GM19328 (cell line): Measurements from ENCODE around the gene PPM1A.

ENCODE experiments used
- ATAC-seq: cut with Tn5 transposase; IDR thresholded peaks from one replicate; pipeline ENCODE4 v1.9.1; 2021; ENCODE audit warnings: mild to moderate bottlenecking, moderate library complexity; ENCODE audit not compliant: unreplicated experiment

PPM1A gene

DNA sequence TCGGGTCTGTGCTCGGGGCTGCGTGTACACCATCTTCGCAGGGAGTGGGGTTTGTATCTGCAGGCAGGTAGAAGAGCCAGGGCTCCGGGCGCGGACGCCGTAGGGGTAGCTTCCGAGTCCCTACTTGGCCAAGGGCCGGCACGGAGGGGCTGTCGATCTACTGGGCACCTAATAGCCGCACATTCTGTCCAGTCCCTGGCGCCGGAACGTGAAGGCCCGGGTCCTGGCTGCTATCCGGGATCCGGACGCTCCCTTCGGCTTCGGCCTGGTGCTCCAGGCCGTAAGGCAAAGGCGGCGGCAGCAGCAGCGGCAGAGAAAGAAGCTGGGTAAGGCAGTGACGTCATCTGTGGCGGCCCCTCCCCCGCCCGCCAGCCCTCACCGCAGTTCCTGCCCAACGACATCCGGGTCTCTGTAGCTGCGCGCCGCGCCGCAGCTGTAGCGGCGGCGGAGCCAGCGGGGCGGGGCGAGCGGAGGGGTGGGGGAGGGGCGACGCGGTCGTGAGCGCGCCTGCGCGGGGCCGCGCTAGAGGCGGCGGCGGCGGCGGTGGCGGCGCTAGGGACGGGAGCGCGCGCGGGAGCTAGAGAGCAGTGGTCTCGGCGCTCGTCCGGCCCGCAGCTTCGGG, at the start of gene PPM1A:
Gene PPM1A, plus strand, starts transcription at position 525 of the 622 bp plus-strand sequence. CDS start 33,483 bp downstream, outside the sequence.
- peak; percentile 64 for ATAC-seq

DNA sequence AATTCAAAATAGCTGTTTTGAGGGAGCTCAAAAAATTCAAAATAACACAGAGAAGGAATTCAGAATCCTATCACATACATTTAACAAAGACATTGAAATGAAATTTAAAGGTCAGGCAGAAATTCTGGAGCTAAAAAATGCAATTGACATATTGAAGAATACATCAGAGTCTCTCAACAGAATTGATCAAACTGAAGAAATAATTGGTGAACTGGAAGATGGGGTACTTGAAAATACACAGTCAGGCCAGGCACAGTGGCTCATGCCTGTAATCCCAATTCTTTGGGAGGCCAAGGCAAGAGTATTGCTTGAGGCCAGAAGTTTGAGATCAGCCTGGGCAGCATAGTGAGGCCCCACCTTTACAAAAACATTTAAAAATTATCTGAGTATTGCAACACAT, 49.7 kb upstream of the PPM1A start:
- no peak for ATAC-seq

DNA sequence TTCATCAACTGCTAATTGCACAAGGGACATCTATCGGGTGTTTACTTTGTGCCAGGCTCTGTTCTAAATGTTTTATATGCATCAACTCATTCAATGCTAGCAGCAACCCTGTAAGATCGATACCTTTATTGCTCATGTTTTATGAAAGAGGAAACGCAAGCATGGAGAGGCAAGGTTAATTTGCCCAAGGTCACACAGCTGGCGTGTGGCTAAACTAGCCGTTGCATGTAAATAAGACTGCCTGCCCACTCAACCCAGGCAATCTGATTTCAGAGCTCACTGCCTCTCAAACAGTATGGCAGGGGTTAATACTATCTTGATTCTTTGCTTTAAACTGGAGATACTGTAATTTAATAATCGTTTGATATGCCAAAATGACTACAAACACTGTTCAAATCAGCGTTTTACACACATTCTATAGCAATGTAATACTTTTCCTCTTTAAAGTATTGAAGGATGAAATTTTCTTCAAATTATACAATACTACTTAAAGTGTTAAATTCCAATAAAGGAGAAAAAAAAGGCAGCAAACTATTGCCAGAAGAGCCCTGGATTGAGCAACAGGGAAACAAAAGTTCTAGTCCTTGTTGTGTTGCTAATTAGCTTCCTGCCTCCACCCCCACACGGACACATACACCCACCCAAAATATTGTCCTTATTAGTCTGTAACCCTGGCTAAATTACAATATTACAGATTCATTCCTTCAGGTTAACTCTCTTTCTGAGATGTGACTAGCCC, 44.7 kb upstream of the PPM1A start:
- peak; percentile 62 for ATAC-seq

DNA sequence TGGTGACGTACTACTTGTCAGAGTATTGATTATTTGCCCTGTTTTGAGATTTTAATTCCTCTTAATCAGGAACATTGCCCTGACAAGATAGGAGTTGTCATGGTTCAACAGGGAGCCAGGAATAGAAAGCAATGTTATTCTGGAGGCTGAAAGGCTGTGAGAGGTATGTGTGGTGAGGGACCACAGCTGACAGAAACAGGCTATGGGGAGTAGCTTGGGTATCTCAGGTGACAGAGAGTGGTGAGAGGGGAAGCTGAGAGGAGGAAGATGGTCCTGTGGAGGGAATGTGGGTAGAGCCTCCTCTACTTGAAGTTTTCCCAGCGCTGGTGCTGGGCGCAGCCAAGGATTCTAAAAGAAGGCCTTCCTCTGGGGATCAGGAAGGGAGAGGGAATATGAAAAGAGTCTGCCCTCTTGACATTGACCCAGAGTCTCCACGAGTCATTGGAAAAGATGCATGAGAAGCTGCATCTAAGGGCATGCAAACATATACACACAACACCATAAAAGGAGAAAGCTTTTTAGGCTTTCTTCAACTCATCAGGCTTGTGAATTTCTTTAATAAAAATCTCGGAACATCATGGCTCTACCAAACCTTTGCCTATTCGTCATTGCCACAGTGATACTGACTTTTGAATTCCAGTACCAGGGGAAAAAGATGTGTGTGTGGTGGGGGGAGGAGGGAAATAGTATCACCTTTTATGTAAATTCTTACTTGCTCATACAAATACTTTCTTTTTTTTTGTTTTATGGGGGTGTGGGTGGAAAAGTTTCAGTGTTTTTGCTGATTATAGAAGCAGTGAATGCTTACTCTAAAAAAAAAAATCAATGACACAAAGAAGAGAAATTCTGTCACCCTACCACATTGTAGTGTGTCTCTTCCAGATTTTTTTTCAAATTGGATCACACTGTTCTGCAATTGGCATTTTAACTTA, 43.9 kb upstream of the PPM1A start:
- ATAC-seq = peak; percentile 57

DNA sequence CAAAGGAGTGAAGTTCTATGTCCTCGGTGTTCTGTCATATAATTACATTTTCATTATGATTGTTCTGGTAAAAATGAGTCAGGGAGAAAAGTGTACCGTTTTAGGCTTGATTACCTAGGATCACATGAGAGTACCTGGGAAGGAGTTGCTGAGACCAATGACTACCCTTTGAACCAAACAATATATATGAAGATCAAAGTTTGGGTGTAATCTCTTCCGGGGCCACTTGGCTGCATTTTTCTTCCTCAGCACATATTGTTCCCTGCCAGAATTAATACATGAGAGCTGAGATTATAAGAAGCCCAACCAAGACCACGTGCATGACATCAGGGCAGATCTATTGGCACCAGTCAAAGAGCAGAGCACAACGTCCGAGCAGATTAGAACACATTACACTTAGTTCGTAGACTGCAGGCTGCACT, 42.8 kb upstream of the PPM1A start:
- no peak for ATAC-seq

DNA sequence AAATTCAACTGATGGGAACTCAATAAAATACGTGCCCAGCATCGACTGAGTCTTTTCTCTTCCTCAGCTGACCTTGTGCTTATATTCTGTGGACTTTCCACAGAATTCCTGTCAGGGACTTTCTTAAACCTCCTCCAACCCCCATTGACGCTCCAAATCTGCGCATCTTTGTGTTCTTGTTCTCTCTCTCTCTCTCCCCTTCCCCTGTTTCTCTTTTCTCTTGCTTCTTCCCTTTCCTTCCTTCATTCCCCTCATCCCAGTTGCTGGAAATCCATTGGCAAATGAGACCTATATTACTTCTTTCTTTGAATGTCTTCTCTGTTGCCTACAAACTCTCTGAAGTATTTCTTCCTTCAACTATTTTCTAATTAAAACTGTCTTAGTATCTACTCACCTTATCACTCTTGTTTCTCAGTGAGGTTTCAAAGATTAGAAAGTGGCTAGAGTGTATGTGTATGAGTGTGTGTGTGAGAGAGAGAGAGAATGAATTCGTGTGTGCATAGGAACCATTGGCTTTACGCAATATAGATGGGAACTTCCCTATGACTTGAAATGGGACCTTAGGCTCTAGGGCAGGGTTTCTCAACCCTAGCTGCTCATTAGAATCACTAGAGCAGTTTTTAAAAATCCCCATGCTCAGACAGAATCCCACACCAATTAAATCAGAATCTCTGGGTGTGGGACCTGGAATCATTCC, 42.0 kb upstream of the PPM1A start:
- no peak for ATAC-seq

DNA sequence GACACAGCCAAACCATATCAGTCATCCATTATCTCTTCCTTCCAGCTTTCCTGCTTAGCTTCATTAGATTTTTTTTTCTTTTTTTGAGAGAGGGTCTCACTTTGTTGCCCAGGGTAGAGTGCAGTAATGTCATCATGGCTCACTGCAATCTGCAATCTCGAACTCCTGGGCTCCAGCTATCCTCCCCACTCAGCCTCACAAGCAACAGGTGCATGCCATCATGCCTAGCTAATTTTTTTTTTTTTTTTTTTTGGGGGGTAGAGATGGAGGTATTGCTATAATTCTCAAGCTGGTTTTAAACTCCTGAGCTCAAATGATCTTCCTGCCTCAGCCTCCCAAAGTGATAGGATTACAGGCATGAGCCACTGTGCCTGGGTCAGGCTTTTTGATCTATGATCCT, 38.3 kb upstream of the PPM1A start:
- ATAC-seq = no peak

DNA sequence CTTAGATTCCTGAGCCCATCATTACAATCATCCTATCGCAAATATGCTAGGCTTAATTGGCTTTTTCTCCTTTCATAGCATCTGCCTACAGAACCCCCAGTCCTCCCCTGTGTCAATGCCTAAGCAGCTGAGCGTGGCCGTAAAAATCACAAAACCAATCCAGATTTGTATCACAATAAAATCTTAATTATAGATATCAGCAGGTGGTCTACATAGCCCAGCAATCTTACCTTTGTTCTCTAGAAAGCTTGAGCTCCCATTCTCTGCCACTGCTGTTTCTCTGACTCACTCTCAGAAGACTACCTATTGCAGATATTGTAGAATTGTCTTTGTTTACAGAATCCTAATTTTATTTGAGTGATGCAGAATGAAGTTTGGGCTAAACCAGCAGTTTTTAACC, 37.9 kb upstream of the PPM1A start:
- ATAC-seq = no peak

DNA sequence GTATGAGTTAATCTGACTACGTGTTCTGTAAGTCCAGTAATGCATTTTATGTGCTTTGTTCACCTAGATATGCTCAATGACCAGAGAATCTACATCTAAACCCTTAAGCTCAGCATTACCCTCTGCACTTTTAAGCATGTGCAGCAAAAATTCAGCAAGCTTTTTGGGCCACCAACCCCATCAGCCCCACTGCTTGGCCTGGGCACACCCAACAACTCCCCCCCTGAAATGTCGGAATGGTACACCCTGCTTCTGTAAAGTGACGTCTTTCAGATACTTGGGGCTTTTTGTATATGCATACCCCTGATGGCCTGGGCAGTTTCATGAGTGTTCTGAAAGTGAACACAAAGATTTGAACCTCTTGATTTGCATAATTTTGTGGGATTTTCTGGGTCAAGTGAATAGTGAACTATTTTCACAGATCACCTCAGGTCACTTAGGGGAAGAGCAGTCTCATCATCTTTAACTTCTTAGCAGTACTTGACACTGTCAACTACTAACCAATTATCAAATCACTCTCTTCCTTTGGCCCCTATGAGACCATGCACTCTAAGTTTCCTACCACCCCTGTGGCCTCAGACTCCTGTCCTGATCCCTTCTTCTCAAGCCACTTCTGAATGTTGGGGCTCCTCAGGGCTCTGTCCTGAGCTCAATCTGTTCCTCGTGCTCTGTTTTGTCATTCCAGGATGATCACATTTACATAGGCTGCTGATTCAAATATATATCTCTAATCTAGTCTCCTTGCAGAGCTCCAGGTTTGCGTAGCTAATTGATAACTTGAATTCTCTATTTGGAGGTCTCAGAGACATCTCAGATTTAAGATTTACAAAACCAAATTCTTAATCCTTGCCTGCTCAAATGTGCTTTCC, 36.3 kb upstream of the PPM1A start:
- ATAC-seq = peak; percentile 89

DNA sequence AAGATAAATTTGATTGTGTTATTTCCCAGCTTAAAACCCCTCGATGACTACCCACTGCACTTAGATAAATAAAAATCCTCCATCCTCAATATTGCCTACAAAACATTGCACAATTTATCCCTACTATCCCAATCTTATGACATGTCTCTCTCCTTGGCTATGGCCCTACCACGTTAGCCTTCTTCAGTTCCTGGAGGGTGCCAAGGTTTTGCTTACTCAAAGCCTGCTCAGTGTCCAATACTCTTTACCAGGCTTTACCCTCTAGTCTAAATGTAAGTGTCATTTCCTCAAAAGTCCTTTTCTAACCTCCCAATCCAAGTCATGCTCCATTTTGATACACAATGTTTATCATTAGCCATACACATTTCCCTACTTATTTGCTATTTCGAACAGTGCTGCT, 35.0 kb upstream of the PPM1A start:
- ATAC-seq = no peak

DNA sequence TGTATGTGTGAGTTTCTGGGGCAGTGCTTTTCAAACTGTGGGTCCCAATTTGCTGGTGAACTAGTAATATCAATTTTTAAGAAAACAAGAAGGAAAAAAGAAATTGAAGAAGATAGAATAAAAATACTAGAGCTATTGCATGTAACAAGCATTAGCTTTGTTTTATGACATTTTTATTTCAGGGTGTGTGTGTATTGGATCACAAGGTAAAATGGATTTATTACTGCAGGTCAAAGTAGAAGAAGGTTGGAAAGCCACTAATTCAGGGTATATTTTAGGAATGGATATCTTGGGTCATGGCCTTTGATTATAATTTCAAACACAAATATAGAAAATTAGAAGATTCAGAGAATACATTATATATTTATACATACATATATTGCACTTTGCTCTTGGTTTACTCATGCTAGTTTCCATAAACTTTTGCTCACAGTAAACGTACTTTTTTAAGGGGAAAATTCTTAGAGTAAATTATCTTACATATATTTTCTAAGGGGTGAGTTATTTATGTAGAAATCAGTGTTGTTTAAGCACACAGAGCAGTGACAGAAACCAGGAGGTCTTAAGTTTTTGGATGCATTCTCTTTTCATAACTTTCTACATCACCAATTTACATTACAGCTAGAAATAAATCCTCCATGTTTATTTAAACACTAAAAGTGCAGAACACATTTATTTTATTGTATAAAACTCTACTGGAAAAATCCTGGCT, 34.5 kb upstream of the PPM1A start:
- no peak for ATAC-seq

DNA sequence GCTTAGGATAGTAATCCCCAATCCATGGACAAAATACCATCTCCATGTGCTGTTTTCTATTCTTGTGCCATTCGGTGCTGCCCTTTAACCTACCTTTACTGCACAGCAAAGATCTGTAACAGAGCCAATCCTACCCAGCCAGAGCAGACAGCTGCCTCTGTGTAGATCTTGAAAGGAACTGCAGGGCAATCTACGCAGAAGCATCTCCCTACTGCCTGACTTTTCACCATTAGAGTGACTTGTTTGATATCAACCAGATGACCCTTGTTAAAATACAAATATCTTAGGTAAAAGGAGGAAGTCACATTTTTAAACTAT, 33.9 kb upstream of the PPM1A start:
- ATAC-seq = no peak

DNA sequence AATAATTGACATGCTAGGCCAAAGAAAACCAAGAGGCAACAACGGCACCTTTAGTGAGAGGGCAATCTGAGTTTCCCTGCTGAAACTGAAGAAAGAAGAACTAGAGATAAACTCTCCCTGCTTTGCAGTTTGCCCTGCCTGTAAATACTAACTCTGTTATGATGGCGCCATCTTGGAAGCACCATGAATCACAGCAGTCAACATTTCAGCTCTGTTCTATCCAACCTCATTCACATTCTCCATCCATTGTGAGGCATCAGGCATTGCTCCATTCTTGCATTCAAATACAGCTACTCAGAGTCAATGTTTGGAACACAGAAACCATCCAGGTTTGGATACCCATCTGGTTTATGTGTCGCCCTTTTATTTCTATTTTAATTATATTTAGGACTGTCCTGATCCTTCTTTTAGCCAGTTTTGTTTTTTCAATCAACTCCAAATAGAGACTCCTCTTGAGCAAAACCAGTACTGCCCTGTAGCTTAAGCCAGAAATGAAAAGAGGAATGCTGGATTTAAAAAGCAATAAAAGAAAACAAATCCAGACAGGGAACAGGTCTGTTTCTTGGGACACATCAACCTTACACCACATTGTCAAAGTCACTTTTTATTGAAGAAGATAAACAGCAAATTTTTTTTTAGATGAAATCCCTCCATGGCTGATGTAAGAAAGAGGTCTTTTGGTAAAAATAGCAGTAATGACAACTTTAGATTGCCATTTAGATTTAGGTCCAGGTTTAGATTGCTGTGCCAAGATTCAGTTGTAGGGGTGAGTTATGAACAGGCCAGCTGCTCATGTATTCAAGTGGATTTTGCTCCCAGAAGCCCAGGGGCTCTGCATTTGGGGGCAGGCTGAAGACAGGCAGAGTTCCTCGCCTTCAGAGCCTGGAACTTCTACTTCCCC, 33.3 kb upstream of the PPM1A start:
- no peak for ATAC-seq

DNA sequence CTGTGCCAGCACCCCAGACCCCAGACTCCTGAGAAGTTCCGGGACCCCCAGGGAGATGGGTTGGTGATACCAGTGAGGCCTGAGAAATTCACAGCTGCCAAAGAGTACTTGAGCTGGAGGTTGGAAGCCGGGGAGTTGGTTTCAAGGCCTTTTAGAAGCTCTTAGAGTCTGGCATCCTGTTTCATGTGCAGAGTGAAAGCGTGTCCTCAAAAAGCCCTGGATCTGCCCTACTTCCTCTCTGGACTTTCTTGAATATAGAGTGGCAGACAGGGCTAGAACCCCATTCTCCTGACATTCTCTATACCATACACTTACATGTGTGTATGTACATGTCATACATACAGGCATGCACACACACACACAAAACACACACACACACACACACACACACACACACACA, 31.3 kb upstream of the PPM1A start:
- ATAC-seq = no peak

DNA sequence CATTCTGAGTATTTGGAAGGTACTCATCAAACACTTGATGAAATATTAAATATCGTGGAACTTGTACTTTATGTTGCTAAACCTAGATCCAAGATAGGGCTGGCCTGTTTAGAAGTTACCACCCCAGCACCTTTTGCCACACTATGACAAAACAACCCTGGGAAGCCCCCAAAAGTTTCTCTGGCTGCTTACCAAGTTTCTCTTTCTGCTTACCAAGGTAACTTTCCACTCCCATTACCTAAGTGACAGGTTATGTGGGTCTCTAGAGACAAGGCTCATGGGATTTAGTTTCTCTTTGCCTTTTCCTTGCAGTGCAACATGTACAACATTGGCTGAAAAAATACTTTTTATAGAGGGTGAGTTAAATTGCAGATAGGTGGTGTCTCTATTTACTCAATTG, 28.9 kb upstream of the PPM1A start:
- ATAC-seq = no peak

DNA sequence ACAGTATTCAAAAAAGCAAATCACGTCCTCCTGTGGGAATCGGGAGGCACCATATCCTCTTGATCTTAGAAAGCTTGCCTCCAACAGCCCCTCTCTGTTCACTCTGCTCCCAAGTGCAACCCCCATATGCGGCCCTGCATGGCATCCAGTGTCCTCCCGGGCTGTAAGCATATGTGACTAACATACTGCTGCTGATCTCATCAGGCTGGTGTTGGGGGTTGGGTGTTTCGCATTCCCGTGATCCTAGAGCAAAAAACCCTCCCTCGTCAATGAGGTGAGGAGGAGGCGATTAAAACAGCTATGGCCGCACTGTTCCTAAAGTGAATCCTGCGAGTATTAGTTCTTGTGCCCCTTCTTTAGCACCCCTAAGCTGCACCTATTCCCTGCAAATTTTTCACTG, 28.1 kb upstream of the PPM1A start:
- no peak for ATAC-seq

DNA sequence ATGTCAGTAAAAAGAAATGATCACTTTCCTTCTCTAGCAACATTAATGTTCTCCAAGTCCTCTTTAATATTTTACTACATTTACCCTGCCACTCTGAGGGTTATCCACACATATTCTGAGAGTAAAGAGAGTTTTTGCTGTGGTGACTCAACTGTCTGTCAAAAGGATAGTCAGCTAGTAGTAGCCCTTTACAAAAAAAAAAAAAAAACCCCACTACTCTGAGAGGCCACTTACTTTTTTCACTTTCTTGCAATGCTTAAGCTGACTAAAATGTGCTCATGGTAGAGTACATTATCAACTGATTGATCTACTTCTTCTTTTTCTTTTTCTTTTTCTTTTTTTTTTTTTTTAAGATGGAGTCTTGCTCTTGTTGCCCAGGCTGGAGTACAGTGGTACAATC, 27.6 kb upstream of the PPM1A start:
- no peak for ATAC-seq

DNA sequence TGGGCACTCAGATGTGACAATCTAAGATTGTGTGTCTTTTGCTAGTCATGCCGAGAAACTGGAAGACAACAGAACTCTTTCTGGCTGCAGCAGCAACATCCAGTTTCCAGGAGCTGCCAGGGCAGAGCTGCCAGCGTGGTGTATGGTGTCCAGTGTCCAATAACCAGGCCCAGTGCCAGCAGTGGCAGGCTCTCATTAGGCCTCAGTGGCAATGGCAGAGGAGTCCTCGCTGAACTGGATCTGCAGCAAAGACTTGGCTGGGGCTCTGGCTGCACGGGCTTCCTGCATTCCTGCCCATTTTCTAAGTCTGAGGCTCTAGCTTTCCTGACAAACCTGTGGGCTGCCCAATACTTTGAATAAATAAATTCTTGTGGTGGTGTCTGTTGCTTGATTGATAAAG, 26.2 kb upstream of the PPM1A start:
- ATAC-seq = no peak

DNA sequence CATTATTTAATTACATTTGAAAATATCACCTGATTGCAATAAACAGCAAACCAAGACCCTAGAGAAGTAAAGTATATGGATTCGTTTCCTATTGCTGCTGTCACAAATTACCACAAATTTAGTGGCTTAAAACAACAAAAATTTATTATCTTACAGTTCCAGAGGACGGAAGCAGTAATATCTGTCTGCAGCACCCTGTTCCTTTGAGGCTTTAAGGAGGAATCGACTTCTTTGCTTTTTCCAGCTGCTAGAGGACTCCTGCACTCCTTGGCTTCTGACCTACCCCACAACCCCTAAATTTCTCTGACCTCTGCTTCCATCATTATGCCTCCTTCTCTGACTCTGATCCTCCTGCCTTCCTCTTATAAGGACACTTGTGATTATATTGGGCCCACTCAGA, 23.8 kb upstream of the PPM1A start:
- ATAC-seq = no peak
